ENCODE results near the gene SH2D2A.

- no peak for TF ChIP-seq CTCF (IDR thresholded peaks at IDR 0.05)
- no peak for TF ChIP-seq POLR2A (IDR thresholded peaks at IDR 0.05)
These were observed 27.5 kb upstream of the SH2D2A start for GRCh38 chr1:156844102-156844501.
